Neural progenitor cell (in vitro differentiated cells): Measurements from ENCODE around the gene NRBF2. TPM values are rescaled to one million over a fixed set of nuclear protein-coding genes. Genes with fewer than 3 reads are reported as not detected.

Experiments
- DNase-seq: peaks from one replicate; pipeline ENCODE4 v3.0.0-alpha.2; 2016; ENCODE audit warnings: low spot score
- H2AFZ ChIP-seq: fragments of 200-600 bp; sonication (generic); replicated peaks from 2 replicates; pipeline ENCODE4 v1.6.1; 2016; ENCODE audit warnings: antibody characterized with exemption
- H3F3A ChIP-seq: fragments of 200-600 bp; sonication (generic); 2 replicates; pipeline ENCODE4 v1.6.1; 2016; ENCODE audit warnings: antibody characterized with exemption, low read depth
- H3K27ac ChIP-seq: fragments of 200-600 bp; sonication (generic); 2 replicates; pipeline ENCODE4 v1.5.1; 2016; ENCODE audit warnings: mild to moderate bottlenecking
- H3K27me3 ChIP-seq: fragments of 200-600 bp; sonication (generic); 2 replicates; pipeline ENCODE4 v1.6.1; 2016; ENCODE audit warnings: mild to moderate bottlenecking, moderate library complexity
- H3K36me3 ChIP-seq: fragments of 200-600 bp; sonication (generic); 2 replicates; pipeline ENCODE4 v1.5.1; 2016
- H3K4me1 ChIP-seq: fragments of 200-600 bp; sonication (generic); 2 replicates; pipeline ENCODE4 v1.6.1; 2016; ENCODE audit warnings: mixed run types
- H3K4me2 ChIP-seq: fragments of 200-600 bp; sonication (generic); 2 replicates; pipeline ENCODE4 v1.6.1; 2016
- H3K4me3 ChIP-seq: fragments of 200-600 bp; sonication (generic); 2 replicates; pipeline ENCODE4 v1.5.1; 2016
- H3K79me2 ChIP-seq: fragments of 200-600 bp; sonication (generic); 2 replicates; pipeline ENCODE4 v1.6.1; 2016; ENCODE audit warnings: low read depth
- H3K9ac ChIP-seq: fragments of 200-600 bp; sonication (generic); 2 replicates; pipeline ENCODE4 v1.6.1; 2016
- H3K9me3 ChIP-seq: fragments of 200-600 bp; sonication (generic); 2 replicates; pipeline ENCODE4 v1.5.1; 2016; ENCODE audit warnings: low read depth
- H4K20me1 ChIP-seq: fragments of 200-600 bp; sonication (generic); 2 replicates; pipeline ENCODE4 v1.6.1; 2016; ENCODE audit warnings: low read depth
- H3K27ac Mint-ChIP-seq: 3 replicates; pipeline ENCODE4 v1.8.0; 2021; ENCODE audit warnings: mixed read lengths
- H3K27me3 Mint-ChIP-seq: 2 replicates; pipeline ENCODE4 v1.8.0; 2022; ENCODE audit warnings: low read depth, mild to moderate bottlenecking, inconsistent platforms, moderate library complexity, mixed read lengths; ENCODE audit not compliant: insufficient read depth
- H3K36me3 Mint-ChIP-seq: 3 replicates; pipeline ENCODE4 v1.8.0; 2021; ENCODE audit warnings: mixed read lengths
- H3K4me1 Mint-ChIP-seq: 3 replicates; pipeline ENCODE4 v1.8.0; 2021; ENCODE audit warnings: mixed read lengths
- H3K4me3 Mint-ChIP-seq: 3 replicates; pipeline ENCODE4 v1.8.0; 2021; ENCODE audit warnings: mild to moderate bottlenecking, moderate library complexity, mixed read lengths
- H3K9me3 Mint-ChIP-seq: 3 replicates; pipeline ENCODE4 v1.8.0; 2020; ENCODE audit warnings: mixed read lengths
- CTCF ChIP-seq: fragments of 200-600 bp; sonication (generic); IDR thresholded peaks from 2 replicates; pipeline ENCODE4 v1.5.1; 2017; ENCODE audit warnings: antibody characterized with exemption, mild to moderate bottlenecking
- EZH2 ChIP-seq: fragments of 200-600 bp; sonication (generic); IDR thresholded peaks from 2 replicates; pipeline ENCODE4 v1.6.1; 2017; ENCODE audit warnings: antibody characterized with exemption, mild to moderate bottlenecking, moderate library complexity
- EZH2phosphoT487 ChIP-seq: fragments of 200-600 bp; sonication (generic); IDR thresholded peaks from 2 replicates; pipeline ENCODE4 v1.6.1; 2017; ENCODE audit warnings: antibody characterized with exemption
- total RNA-seq: library from RNA; depleted of rRNA; stranded (reverse); fragments of >200 nt; gene quantifications from 2 replicates; pipeline ENCODE4 v1.2.3, GENCODE V29; 2015; ENCODE audit warnings: low replicate concordance

The NRBF2 gene
- total RNA-seq, 1 donor from 2014 or later, result 37.8 TPM

GRCh38 chr10:63120554-63120953 is 12.6 kb upstream of the NRBF2 start:
- peaks cover 8% of the 10 kb centered on the region for H3K27me3 Mint-ChIP-seq
- H3K4me2 ChIP-seq, result no peak overlapping the region
- DNase-seq, result no peak

GRCh38 chr10:63123727-63124362 is 9.3 kb upstream of the NRBF2 start:
- no peak for DNase-seq
- no peaks in the 10 kb centered on the region for H3K4me1 ChIP-seq
- TF ChIP-seq CTCF (no peak), EZH2 (no peak), EZH2phosphoT487 (no peak)
- Mint-ChIP-seq H3K4me3 (no peak overlapping the region), H3K9me3 (peaks cover 16% of the 10 kb centered on the region), H3K27ac (no peak overlapping the region), H3K27me3 (peaks cover 5% of the 10 kb centered on the region), H3K4me1 (peaks cover 6% of the 10 kb centered on the region), H3K36me3 (no peaks in the 10 kb centered on the region)
- no peak overlapping the region for H3K9ac ChIP-seq
- no peaks in the 10 kb centered on the region for H3F3A ChIP-seq
- no peak overlapping the region for H3K4me3 ChIP-seq
- H2AFZ ChIP-seq, result no peak overlapping the region
- no peaks in the 10 kb centered on the region for H3K27me3 ChIP-seq
- no peaks in the 10 kb centered on the region for H3K36me3 ChIP-seq
- no peaks in the 10 kb centered on the region for H3K9me3 ChIP-seq
- H3K79me2 ChIP-seq, result no peaks in the 10 kb centered on the region
- no peaks in the 10 kb centered on the region for H4K20me1 ChIP-seq
- no peak overlapping the region for H3K4me2 ChIP-seq
- no peak overlapping the region for H3K27ac ChIP-seq

More at GRCh38 chr10:63120554-63120953, 12.6 kb upstream of the NRBF2 start:
- Histone ChIP-seq H3F3A (no peaks in the 10 kb centered on the region), H3K36me3 (no peaks in the 10 kb centered on the region), H3K9me3 (no peaks in the 10 kb centered on the region), H4K20me1 (no peaks in the 10 kb centered on the region), H3K4me1 (peaks cover 3% of the 10 kb centered on the region), H3K9ac (no peak overlapping the region), H3K4me3 (no peak overlapping the region), H3K79me2 (no peaks in the 10 kb centered on the region), H2AFZ (no peak overlapping the region), H3K27ac (no peak overlapping the region), H3K27me3 (no peaks in the 10 kb centered on the region)
- Mint-ChIP-seq H3K4me1 (peaks cover 10% of the 10 kb centered on the region), H3K27ac (no peak overlapping the region), H3K9me3 (peaks cover 16% of the 10 kb centered on the region), H3K36me3 (no peaks in the 10 kb centered on the region), H3K4me3 (no peak overlapping the region)
- TF ChIP-seq EZH2, result no peak

- H3K27ac Mint-ChIP-seq, result no peak overlapping the region
- peaks cover 17% of the 10 kb centered on the region for H3K9me3 Mint-ChIP-seq
- Histone ChIP-seq H3K4me1 (no peaks in the 10 kb centered on the region), H3F3A (no peaks in the 10 kb centered on the region), H3K4me3 (no peak overlapping the region), H3K27ac (no peak overlapping the region), H3K9ac (no peak overlapping the region), H2AFZ (no peak overlapping the region), H4K20me1 (no peaks in the 10 kb centered on the region), H3K4me2 (no peak overlapping the region), H3K27me3 (no peaks in the 10 kb centered on the region), H3K36me3 (no peaks in the 10 kb centered on the region), H3K9me3 (no peaks in the 10 kb centered on the region), H3K79me2 (no peaks in the 10 kb centered on the region)
- H3K27me3 Mint-ChIP-seq, result peaks cover 5% of the 10 kb centered on the region
- TF ChIP-seq CTCF (no peak), EZH2phosphoT487 (no peak), EZH2 (no peak)
- no peaks in the 10 kb centered on the region for H3K36me3 Mint-ChIP-seq
- H3K4me3 Mint-ChIP-seq, result no peak overlapping the region
- no peak for DNase-seq
- peaks cover 9% of the 10 kb centered on the region for H3K4me1 Mint-ChIP-seq
Observed at GRCh38 chr10:63125459-63125858, 7.7 kb upstream of the NRBF2 start.

GRCh38 chr10:63128443-63128842 is 4.7 kb upstream of the NRBF2 start:
- Mint-ChIP-seq H3K4me1 (peaks cover 13% of the 10 kb centered on the region), H3K9me3 (peaks cover 27% of the 10 kb centered on the region), H3K4me3 (no peak overlapping the region), H3K27ac (no peak overlapping the region), H3K27me3 (peaks cover 2% of the 10 kb centered on the region), H3K36me3 (no peaks in the 10 kb centered on the region)
- no peak overlapping the region for H3K9ac ChIP-seq
- peaks cover 8% of the 10 kb centered on the region for H3F3A ChIP-seq
- H3K36me3 ChIP-seq, result no peaks in the 10 kb centered on the region
- no peak overlapping the region for H3K4me3 ChIP-seq
- no peak overlapping the region for H3K27ac ChIP-seq
- no peak for DNase-seq
- no peak overlapping the region for H2AFZ ChIP-seq
- no peak for TF ChIP-seq EZH2
- no peak for TF ChIP-seq EZH2phosphoT487
- no peak for TF ChIP-seq CTCF
- no peaks in the 10 kb centered on the region for H3K4me1 ChIP-seq
- H4K20me1 ChIP-seq, result no peaks in the 10 kb centered on the region
- no peaks in the 10 kb centered on the region for H3K9me3 ChIP-seq
- no peaks in the 10 kb centered on the region for H3K27me3 ChIP-seq
- H3K4me2 ChIP-seq, result no peak overlapping the region
- H3K79me2 ChIP-seq, result peaks cover 2% of the 10 kb centered on the region
